Panc1 (cell line): ENCODE results near the gene ENTREP1. TPM values are rescaled to one million over a fixed set of nuclear protein-coding genes. Genes with fewer than 3 reads are reported as not detected.

Experiments used
- ATAC-seq: fragments of 200-7000 bp; cut with Tn5 transposase; 2 replicates; pipeline ENCODE4 v1.9.1; 2020; ENCODE audit warnings: mild to moderate bottlenecking, moderate library complexity
- BruUV-seq: library from RNA; stranded (reverse); fragments of 400-500 nt; replicated peaks from 2 replicates; lab custom pipeline; 2021; lab: Mats Ljungman, UMichigan
- CTCF ChIA-PET: fragments of 300-600 bp; sonication (Branson Sonifier 250); formaldehyde crosslinking; loops from one replicate; lab custom pipeline; 2022; ENCODE audit warnings: antibody characterized with exemption; lab: Charles Lee
- POLR2A ChIA-PET: fragments of 300-600 bp; sonication (Branson Sonifier 250); formaldehyde crosslinking; loops from one replicate; lab custom pipeline; 2022; ENCODE audit warnings: antibody characterized with exemption; lab: Charles Lee
- DNase-seq: peaks from one replicate; pipeline ENCODE4 v3.0.0-alpha.2; 2010; ENCODE audit warnings: low read depth, low spot score
- H3K27ac ChIP-seq: 2 replicates; pipeline ENCODE4 v1.5.1; 2011; ENCODE audit warnings: mild to moderate bottlenecking, low read length, inconsistent platforms
- H3K27me3 ChIP-seq: fragments of 200-500 bp; sonication (Bioruptor generic); 2 replicates; pipeline ENCODE4 v1.6.0; 2014; ENCODE audit warnings: low read length, inconsistent platforms; ENCODE audit not compliant: control insufficient read depth, insufficient read depth
- H3K36me3 ChIP-seq: fragments of 200-500 bp; sonication (Bioruptor generic); 2 replicates; pipeline ENCODE4 v1.5.1; 2014; ENCODE audit warnings: inconsistent platforms, mild to moderate bottlenecking, low read length, moderate library complexity; ENCODE audit not compliant: control insufficient read depth, insufficient read depth
- H3K4me1 ChIP-seq: 2 replicates; pipeline ENCODE4 v1.5.1; 2011; ENCODE audit warnings: inconsistent platforms, mild to moderate bottlenecking, low read length, moderate library complexity; ENCODE audit not compliant: control insufficient read depth, insufficient read depth
- H3K4me3 ChIP-seq, 2 experiments: 2 replicates each; pipeline ENCODE4 v1.5.1; 2011 to 2012; ENCODE audit warnings: low read depth in 2 of 2, low read length in 2 of 2, mild to moderate bottlenecking in 2 of 2, inconsistent platforms in 1 of 2, moderate library complexity in 1 of 2
- H3K9me3 ChIP-seq: fragments of 200-500 bp; sonication (Bioruptor generic); 2 replicates; pipeline ENCODE4 v1.5.1; 2014; ENCODE audit warnings: low read depth, mild to moderate bottlenecking, inconsistent platforms, low read length, moderate library complexity; ENCODE audit not compliant: control insufficient read depth, insufficient read depth
- POLR2AphosphoS5 ChIP-seq: IDR thresholded peaks from 2 replicates; pipeline ENCODE4 v1.6.1; 2012; ENCODE audit warnings: mild to moderate bottlenecking, low read depth, low read length, moderate library complexity
- SIN3A ChIP-seq: IDR thresholded peaks from 2 replicates; pipeline ENCODE4 v1.6.1; 2012; ENCODE audit warnings: low read depth, mild to moderate bottlenecking, low read length, moderate library complexity, borderline replicate concordance; ENCODE audit not compliant: insufficient read depth
- TCF7L2 ChIP-seq: IDR thresholded peaks from 2 replicates; pipeline ENCODE4 v1.6.1; 2011; ENCODE audit warnings: mild to moderate bottlenecking, low read depth, low read length, inconsistent platforms
- in situ Hi-C: cut with HindIII; loops from 2 replicates; pipeline ENCODE4 v1.10.0; 2016; ENCODE audit warnings: low sequenced_read_pairs, low pct_unique_long_range_greater_than_20kb
- intact Hi-C: fragments of 100-400 bp; cut with micrococcal nuclease; formaldehyde crosslinking; loops from one replicate; pipeline ENCODE4 v1.10.0; 2022; ENCODE audit not compliant: unreplicated experiment
- total RNA-seq: library from RNA; stranded (reverse); gene quantifications from one replicate; pipeline ENCODE4 v1.2.1, GENCODE V29; 2021; ENCODE audit not compliant: unreplicated experiment
- TF ChIP-seq, protein P1 (sequence below): fragments of 450-650 bp; IDR thresholded peaks from 2 replicates; pipeline ENCODE4 v1.5.1; 2017; ENCODE audit warnings: mild to moderate bottlenecking
- TF ChIP-seq, protein P2 (sequence below), 2 experiments: IDR thresholded peaks; 2 replicates each; pipeline ENCODE4 v1.6.1; 2011 to 2012; ENCODE audit warnings: low read depth in 2 of 2, control low read depth in 1 of 2, low read length in 1 of 2, mild to moderate bottlenecking in 1 of 2, moderate library complexity in 1 of 2; ENCODE audit not compliant: insufficient read depth in 1 of 2

The ENTREP1 gene
- total RNA-seq, 1 experiment from 2014 or later = 0.13 TPM

DNA sequence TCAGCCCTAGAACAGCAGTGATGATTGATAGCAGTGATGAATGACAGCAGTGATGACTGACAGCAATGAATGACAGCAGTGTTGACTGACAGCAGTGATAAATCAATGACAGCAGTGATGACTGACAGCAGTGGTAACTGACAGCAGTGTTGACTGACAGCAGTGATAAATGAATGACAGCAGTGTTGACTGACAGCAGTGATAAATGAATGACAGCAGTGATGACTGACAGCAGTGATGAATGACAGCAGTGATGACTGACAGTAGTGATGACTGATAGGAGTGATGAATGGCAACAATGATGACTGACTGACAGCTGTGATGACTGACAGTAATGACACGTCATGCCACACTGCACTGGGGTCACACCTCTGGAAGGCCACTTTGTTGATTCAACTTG lies 106.8 kb downstream of the ENTREP1 start:
- H3K36me3 ChIP-seq = no peaks in the 10 kb centered on the region
- H3K9me3 ChIP-seq = no peaks in the 10 kb centered on the region
- intact Hi-C loops = no loop called here
- ATAC-seq (no peak), DNase-seq (no peak)
- BruUV-seq = no TSS peak
- POLR2A ChIA-PET = no interaction called here
- no peak overlapping the region for H3K27ac ChIP-seq
- in situ Hi-C loops = no loop called here
- TF ChIP-seq, protein P1, sequence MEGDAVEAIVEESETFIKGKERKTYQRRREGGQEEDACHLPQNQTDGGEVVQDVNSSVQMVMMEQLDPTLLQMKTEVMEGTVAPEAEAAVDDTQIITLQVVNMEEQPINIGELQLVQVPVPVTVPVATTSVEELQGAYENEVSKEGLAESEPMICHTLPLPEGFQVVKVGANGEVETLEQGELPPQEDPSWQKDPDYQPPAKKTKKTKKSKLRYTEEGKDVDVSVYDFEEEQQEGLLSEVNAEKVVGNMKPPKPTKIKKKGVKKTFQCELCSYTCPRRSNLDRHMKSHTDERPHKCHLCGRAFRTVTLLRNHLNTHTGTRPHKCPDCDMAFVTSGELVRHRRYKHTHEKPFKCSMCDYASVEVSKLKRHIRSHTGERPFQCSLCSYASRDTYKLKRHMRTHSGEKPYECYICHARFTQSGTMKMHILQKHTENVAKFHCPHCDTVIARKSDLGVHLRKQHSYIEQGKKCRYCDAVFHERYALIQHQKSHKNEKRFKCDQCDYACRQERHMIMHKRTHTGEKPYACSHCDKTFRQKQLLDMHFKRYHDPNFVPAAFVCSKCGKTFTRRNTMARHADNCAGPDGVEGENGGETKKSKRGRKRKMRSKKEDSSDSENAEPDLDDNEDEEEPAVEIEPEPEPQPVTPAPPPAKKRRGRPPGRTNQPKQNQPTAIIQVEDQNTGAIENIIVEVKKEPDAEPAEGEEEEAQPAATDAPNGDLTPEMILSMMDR = no peak
- TF ChIP-seq TCF7L2 (no peak), POLR2AphosphoS5 (no peak), SIN3A (no peak)
- TF ChIP-seq, protein P2, sequence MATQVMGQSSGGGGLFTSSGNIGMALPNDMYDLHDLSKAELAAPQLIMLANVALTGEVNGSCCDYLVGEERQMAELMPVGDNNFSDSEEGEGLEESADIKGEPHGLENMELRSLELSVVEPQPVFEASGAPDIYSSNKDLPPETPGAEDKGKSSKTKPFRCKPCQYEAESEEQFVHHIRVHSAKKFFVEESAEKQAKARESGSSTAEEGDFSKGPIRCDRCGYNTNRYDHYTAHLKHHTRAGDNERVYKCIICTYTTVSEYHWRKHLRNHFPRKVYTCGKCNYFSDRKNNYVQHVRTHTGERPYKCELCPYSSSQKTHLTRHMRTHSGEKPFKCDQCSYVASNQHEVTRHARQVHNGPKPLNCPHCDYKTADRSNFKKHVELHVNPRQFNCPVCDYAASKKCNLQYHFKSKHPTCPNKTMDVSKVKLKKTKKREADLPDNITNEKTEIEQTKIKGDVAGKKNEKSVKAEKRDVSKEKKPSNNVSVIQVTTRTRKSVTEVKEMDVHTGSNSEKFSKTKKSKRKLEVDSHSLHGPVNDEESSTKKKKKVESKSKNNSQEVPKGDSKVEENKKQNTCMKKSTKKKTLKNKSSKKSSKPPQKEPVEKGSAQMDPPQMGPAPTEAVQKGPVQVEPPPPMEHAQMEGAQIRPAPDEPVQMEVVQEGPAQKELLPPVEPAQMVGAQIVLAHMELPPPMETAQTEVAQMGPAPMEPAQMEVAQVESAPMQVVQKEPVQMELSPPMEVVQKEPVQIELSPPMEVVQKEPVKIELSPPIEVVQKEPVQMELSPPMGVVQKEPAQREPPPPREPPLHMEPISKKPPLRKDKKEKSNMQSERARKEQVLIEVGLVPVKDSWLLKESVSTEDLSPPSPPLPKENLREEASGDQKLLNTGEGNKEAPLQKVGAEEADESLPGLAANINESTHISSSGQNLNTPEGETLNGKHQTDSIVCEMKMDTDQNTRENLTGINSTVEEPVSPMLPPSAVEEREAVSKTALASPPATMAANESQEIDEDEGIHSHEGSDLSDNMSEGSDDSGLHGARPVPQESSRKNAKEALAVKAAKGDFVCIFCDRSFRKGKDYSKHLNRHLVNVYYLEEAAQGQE (IDR thresholded peaks at IDR 0.05; ENCODE audit: insufficient read depth in 1 of 2, low read depth in 2 of 2, low read length in 1 of 2) = no peak
- H3K4me3 ChIP-seq = no peak overlapping the region
- CTCF ChIA-PET = no interaction called here
- no peaks in the 10 kb centered on the region for H3K4me1 ChIP-seq
- H3K27me3 ChIP-seq = no peaks in the 10 kb centered on the region

DNA sequence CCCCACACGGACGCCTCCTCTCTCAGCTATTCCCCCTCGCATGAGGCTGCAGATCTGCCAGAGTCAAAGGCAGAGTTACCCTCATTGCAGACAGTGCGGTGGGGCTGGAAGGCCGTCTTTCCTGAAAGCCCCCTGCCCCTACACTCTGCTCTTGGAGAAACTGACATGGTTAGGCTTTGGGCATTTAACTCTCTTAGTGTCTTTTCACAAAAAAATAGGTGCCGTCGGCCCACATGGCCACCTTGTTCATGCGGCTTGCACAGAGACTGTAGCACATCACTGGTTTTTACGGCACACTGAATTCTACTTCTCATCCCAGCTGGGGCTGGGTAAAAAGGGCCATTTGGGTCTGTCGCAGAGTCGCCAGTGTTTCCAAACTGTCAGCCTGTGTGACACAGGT lies 107.6 kb downstream of the ENTREP1 start:
- H3K36me3 ChIP-seq = no peaks in the 10 kb centered on the region
- H3K27me3 ChIP-seq = no peaks in the 10 kb centered on the region
- ATAC-seq (no peak), DNase-seq (no peak)
- no peaks in the 10 kb centered on the region for H3K4me1 ChIP-seq
- H3K4me3 ChIP-seq = no peak overlapping the region
- in situ Hi-C loops (no loop called here), intact Hi-C loops (no loop called here)
- TF ChIP-seq SIN3A (no peak), TCF7L2 (no peak), POLR2AphosphoS5 (no peak)
- TF ChIP-seq, protein P2 (IDR thresholded peaks at IDR 0.05; ENCODE audit: insufficient read depth in 1 of 2, low read depth in 2 of 2, low read length in 1 of 2) = no peak
- TF ChIP-seq, protein P1 = no peak
- CTCF ChIA-PET = no interaction called here
- H3K9me3 ChIP-seq = no peaks in the 10 kb centered on the region
- POLR2A ChIA-PET = no interaction called here
- no peak overlapping the region for H3K27ac ChIP-seq
- no TSS peak for BruUV-seq
